NB4 (cell line): ENCODE results near the gene CUX1.

Experiments used
- DNase-seq: peaks from one replicate; pipeline ENCODE4 v3.0.0; 2010; ENCODE audit warnings: low read depth
- H3K4me3 ChIP-seq: one replicate; pipeline ENCODE4 v1.5.1; 2011; ENCODE audit warnings: mild to moderate bottlenecking, low read depth, low read length, moderate library complexity
- CTCF ChIP-seq: IDR thresholded peaks from one replicate; pipeline ENCODE4 v1.5.1; 2012; ENCODE audit warnings: low read depth, low read length
- MAX ChIP-seq: IDR thresholded peaks from 2 replicates; pipeline ENCODE4 v1.6.1; 2011; ENCODE audit warnings: low read depth, low read length
- MYC ChIP-seq: IDR thresholded peaks from 2 replicates; pipeline ENCODE4 v1.6.1; 2011; ENCODE audit warnings: low read depth, low read length
- POLR2A ChIP-seq: IDR thresholded peaks from 2 replicates; pipeline ENCODE4 v1.6.1; 2011; ENCODE audit warnings: mild to moderate bottlenecking; ENCODE audit not compliant: insufficient read length; ENCODE audit errors: extremely low read depth

The CUX1 gene

GRCh38 chr7:101838837-101839483 lies 21.5 kb downstream of the CUX1 start:
- H3K4me3 ChIP-seq = no peak overlapping the region
- TF ChIP-seq MYC = no peak
- no peak for TF ChIP-seq CTCF
- no peak for TF ChIP-seq MAX
- TF ChIP-seq POLR2A = no peak
- no peak for DNase-seq

GRCh38 chr7:101841328-101841727 lies 23.9 kb downstream of the CUX1 start:
- TF ChIP-seq MAX (no peak), POLR2A (no peak), MYC (no peak), CTCF (no peak)
- H3K4me3 ChIP-seq = no peak overlapping the region
- no peak for DNase-seq

- no peak overlapping the region for H3K4me3 ChIP-seq
Observed at GRCh38 chr7:101843293-101844271, 26.2 kb downstream of the CUX1 start.

GRCh38 chr7:101845974-101846373 lies 28.5 kb downstream of the CUX1 start:
- no peak for DNase-seq
- H3K4me3 ChIP-seq = no peak overlapping the region
- TF ChIP-seq MAX = no peak
- TF ChIP-seq CTCF = no peak

More at GRCh38 chr7:101843293-101844271, 26.2 kb downstream of the CUX1 start:
- TF ChIP-seq MAX (no peak), CTCF (no peak), POLR2A (no peak), MYC (no peak)
- no peak for DNase-seq

GRCh38 chr7:101846800-101847538 lies 29.5 kb downstream of the CUX1 start:
- no peak for DNase-seq
- H3K4me3 ChIP-seq = no peak overlapping the region
- no peak for TF ChIP-seq CTCF
- TF ChIP-seq POLR2A = no peak
- no peak for TF ChIP-seq MAX
- TF ChIP-seq MYC = no peak
